Fibroblast of skin of left biceps (primary cell): ENCODE measurements around the gene IQSEC1.
"Not testable (repeated sequence)": the region's sequence is repeated elsewhere in the genome, so short reads cannot be mapped to it uniquely, and the experiment has no call there.

Experiments
- DNase-seq, 2 experiments: peaks; one replicate each; pipeline ENCODE4 v3.0.0-alpha.2; 2013; ENCODE audit warnings: low read depth in 2 of 2

The IQSEC1 gene

DNA sequence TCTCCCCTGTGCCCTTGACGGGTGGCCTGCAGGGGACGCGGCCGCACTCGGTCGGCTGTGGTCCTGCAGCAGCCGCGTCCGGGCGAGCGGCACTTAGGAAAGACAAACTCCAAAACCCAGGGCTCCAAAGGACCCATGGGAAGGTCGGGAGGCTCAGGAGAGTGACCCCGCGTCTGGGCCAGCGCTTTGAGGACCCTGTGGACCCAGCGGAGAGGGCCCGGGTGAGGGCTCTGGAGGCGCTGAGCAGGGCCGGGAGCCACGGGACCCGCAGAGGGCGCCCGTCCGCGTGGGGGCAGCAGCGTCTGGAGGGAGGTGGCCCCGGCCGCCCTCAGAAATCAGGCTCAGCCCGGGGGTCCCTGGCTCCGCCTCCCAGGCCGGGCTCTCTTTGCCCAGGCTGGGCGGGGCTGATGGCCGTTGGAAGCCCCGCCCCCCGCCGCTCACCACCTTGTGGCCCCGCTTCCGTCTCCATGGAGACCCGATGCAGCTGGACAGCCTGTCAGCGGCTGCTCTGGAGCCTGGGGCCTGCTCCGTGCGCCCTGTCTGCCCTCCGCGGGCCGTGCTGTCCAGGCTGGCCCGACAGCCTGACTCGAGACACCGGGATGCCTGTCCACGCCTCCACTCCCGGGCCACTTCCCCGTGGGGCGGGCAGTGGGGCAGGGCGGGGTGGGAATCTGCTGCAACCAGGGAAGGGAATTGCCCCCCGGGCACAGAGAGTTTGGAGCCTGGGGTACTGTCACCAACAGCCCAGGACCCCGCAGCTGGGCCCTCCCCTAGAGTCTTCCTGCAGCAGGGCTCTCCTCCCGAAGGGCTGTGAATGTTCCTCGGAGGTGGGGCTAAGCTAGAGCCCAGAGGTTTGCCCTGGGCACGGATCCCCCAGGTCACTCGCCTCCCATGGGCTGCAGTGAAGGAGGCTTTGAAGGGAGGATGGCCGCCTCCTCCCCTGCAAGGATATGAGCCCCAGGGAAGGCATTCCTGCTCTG is 197.1 kb downstream of the IQSEC1 start:
- no peak for DNase-seq

DNA sequence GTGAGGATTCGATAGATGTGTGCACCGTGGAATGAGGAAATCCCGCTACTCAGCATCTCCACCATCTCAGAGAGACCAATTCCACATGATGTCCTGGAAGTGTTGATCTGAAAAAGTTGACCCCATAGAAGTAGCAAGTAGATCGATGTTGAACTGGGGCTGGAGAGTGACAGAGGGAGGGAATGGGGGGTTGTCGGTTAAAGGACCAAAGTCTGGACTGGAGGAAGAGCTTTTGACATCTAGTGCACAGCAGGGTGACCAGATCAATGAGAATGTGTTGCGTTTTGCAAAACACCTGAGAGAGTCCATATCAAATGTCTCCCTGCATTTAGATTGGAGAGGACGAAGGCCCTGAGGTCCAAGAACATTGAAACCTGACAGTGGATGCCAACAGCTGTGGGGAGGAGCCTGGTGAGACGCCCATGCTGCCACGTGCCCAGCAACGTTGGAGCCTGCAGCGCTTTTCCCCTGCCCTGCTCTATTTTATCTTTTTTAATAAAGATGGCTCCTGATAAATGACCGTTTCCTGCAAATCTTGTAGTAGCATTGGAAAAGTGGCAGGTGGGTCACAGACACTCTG is 201.7 kb downstream of the IQSEC1 start:
- DNase-seq = no peak

DNA sequence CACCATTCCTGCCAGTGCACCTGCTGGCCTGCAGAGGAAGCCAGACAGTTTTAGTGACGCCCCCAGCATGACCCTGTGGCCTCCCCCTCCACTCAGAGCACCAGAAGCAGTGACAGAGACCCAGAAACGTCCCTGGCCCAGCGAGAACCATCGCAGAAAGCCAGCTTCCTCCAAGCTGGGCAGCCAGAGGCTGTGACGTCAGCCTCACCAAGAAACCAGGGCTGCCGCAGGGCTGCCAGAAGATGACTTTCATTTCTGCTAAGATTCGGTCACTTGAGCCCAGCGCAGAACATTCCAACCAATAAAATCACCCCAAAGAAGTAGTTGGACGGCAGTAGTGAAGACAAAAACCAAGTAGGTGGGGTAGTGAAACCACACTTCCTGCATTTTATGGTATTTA is 202.3 kb downstream of the IQSEC1 start:
- DNase-seq = no peak

DNA sequence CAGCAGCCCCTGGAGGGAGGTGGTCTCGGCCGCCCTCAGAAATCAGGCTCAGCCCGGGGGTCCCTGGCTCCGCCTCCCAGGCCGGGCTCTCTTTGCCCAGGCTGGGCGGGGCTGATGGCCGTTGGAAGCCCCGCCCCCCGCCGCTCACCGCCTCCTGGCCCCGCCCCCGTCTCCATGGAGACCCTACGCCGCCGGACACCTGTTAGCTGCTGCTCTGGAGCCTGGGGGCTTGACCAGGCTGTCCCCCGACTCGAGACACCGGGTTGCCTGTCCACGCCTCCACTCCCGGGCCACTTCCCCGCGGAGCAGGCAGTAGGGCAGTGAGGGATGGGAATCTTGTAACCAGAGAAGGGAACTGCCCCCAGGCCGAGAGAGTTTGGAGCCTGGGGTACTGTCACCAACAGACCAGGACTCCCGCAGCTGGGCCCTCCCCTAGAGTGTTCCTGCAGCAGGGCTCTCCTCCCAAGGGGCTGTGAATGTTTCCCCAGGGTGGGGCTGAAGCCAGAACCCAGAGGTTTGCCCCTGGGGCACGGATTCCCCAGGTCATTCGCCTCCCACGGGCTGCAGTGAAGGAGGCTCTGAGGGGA is 204.1 kb downstream of the IQSEC1 start:
- no peak for DNase-seq

DNA sequence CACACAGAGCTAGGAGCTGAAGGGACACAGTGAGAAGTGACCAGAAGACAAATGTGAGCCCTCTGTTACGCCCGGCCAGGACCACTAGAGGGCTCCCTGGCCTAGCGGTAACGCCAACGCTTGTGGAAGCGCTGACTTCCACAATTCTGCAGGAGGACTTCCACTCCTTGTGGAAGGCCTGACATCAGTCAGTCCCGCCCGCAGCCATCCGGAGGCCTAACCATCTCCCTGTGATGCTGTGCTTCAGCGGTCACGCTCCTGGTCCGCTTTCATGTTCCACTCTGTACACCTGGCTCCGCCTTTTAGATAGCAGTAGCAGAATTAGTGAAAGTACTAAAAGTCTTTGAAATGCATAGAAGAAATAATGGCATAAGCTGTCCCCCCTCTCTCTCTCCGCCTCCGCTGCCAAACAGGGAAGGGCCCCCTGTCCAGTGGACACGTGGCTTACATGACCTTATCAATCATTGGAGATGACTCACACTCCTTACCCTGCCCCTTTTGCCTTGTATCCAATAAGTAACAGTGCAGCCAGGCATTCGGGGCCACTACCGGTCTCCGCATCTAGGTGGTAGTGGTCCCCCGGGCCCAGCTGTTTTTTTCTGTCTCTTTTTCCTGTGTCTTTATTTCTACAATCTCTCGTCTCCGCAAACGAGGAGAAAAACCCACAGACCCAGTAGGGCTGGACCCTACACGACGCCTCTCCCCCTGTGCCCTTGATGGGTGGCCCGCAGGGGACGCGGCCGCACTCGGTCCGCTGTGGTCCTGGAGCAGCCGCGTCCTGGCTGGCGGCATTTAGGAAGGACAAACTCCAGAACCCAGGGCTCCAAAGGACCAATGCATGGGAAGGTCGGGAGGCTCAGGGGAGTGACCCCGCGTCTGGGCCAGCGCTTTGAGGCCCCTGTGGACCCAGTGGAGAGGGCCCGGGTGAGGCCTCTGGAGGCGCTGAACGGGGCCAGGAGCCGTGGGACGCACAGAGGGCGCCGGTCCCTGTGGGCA is 204.9 kb downstream of the IQSEC1 start:
- peak; percentile 46 to 59 for DNase-seq

DNA sequence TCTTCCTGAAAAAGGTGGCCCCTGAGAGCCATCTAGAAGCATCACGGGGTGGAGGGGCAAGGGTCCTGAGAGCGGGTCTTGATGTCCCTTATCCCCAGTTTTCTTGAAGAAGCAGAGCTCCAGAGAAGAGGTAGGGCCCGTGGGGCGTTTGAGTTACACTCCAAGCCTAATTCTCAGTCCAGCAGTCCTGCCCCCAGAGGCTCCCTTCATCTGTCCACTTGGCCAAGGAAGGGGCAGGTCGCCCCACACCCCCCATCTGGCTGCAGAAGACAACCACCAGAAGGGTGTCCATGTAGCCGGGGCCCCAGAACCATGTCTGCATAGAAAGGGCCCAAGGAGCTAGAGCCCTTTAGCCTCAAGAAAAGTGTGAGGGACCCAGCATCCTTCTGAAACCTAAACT is 206.4 kb downstream of the IQSEC1 start:
- DNase-seq = no peak

DNA sequence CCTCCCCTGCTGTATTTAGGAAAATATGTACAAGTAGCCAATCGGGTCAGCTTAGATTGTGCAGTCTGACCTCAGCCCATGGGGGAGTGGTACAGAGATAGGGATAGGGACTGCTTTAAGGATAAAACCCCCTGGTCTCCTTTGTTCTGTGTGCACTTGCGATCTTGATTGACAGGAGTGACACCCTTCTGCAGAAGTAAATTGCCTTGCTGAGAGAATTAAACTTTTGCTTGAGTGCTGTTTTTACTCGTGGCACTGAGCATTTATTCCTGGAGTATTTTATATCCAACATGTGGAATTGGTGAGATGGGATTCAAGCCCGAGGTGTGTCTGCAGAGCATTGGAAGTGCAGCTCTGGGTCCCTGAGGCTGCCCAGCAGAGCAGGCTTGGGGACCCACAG is 208.0 kb downstream of the IQSEC1 start:
- no peak for DNase-seq

DNA sequence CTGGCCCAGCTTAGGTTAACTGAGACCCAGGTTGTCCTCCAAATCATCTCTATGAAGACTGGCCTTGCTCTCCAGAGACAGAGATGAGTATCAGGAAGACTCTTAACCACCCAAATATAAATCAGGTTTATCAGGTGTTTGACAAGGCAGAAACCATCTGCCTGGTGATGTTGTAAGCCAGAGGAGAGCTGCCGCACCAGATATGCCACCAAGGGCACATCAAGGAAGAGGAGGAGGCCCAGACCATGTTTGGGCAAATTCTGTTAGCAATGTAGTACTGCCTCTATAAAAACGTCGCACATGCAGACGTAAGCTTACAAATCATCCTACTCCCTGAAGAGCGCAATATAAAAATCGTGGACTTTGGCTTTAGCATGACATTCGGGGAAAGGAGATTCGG is 210.8 kb downstream of the IQSEC1 start:
- no peak for DNase-seq

DNA sequence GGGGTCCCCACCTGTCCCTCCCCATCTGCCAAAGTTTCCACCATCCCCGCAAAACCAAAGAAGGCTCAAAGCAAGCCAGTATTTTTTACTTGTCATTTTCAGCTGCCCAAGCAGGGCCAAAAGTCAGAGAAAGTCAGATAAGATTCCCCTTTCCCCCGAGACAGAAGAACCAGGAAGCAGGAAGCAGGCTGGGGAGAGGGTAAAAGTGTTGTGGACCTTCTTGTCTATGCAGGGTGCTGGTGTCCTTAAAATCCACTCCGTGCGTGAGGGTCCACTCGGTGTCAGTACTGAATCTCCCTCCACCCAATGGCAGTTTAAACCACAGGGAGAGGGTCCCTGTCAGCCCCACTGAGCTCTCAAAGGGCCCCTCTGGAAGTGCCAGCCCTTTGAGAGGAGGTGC is 211.6 kb downstream of the IQSEC1 start:
- no peak for DNase-seq

DNA sequence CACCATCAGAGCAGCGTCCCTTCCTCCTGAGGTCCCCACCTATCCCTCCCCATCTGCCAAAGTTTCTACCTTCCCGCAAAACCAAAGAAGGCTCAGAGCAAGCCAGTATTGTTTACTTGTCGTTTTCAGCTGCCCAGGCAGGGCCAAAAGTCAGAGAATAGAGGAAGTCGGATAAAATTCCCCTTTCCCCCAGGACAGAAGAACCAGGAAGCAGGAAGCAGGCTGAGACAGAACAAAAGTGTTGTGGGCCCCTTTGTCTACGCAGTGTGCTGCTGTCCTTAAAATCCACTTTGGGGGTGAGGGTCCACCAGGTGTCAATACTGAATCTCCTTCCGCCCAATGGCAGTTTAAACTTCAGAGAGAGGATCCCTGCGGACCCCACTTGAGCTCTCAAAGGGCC is 213.4 kb downstream of the IQSEC1 start:
- DNase-seq = no peak

DNA sequence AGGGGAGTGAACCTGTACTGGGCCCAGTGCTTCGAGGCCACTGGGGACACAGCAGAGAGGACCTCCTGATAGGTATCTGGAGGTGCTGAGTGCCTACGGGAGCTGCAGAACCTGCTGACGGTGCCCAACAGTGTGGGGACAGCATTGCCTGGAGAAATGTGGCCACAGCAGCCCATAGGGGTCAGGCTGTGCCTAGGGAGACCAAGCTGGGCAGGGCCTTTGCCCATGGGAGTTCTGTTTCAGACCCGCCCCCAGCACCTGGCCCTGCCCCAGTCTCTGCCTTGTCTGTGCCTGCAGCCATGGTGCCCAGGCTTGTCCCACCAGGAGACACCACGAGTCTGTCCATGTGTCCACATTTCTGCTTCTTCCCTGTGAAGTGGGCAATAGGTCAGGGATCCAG is 216.6 kb downstream of the IQSEC1 start:
- DNase-seq = no peak

DNA sequence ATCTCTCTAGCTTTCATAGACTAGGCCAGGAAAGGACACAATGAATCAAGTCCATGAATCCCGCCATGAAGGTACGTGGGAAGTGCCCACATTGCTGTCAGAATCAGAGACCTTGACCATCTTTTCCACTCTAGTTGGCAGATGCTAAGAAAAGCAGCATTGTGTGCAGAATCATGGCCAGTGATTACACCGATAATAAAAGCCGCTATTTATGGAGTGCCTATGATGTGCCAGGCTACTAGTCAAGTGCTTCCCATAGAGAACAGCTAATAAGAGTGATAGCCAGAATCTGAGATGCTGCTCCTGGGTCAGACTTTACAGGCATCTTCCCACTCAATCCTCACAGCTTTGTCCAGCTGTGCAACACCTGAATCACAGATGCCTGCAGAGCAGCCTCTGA is 218.7 kb downstream of the IQSEC1 start:
- no peak for DNase-seq

DNA sequence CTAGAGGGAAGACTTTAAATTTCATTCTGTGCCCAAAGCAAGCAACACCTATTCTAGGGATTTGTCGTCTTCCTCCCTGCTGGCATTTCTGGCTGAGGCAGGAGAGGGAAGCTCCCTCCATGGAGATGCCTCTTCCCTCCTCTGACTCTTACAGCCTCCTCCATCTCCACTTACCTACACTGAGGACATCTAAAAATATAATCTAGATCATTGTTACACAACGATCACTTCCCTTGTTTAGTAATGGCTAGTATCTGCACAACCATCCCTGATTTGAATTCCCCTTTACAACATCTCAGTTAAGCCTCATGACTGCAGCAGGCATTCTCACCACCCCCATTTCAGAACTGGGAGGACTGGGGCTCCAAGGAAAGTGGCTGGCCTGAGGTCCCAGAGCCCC is 219.4 kb downstream of the IQSEC1 start:
- not testable (repeated sequence) for DNase-seq

DNA sequence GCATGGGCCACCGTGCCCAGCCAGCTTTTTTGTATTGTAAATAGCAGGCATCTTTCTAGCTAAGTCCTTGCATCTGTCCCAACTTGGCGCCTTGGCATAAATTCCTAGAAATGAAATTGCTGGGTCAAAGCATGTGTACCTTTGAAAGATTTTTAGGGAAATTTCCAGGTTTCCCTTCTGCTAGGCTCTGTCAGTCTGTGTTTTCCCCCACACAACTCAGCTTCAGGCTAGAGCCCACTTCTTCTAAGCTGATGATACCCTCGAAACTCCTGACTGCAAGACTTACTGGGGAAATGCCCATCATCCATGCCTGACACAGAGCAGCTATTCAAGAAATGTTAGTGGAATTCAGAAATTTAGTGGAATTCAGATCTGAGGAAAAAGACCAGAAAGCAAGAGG is 221.0 kb downstream of the IQSEC1 start:
- no peak for DNase-seq
